ENCODE results near the gene AARS2. TPM values are rescaled to one million over a fixed set of nuclear protein-coding genes. Genes with fewer than 3 reads are reported as not detected.

AARS2 gene
- total RNA-seq, 2 donors from 2014 or later = 9.6 to 17.8 TPM

GRCh38 chr6:44254191-44255104 is 58.7 kb downstream of the AARS2 start:
- DNase-seq (no peak), ATAC-seq (no peak)
- Histone ChIP-seq H3K27ac (no peak overlapping the region), H3K27me3 (no peaks in the 10 kb centered on the region), H3K4me3 (no peak overlapping the region), H3K4me1 (peaks cover 76% of the 10 kb centered on the region), H3K9me3 (no peaks in the 10 kb centered on the region), H3K36me3 (replicated peaks in 1 of 2; ENCODE audit: insufficient read depth in 1 of 2, low read depth in 2 of 2) (peaks cover 44 to 50% of the 10 kb centered on the region in 2 donors)
- peak in 1 of 3 donors; percentile 11 for TF ChIP-seq POLR2A (IDR thresholded peaks at IDR 0.05)
- no peak for TF ChIP-seq CTCF (IDR thresholded peaks at IDR 0.05)
- intact Hi-C loops (cut with DNase I) = no loop called here
- 78 to 82% methylated on average over 12 of the region's 12 CpGs for WGBS, 2 donors

- no peaks in the 10 kb centered on the region for H3K9me3 ChIP-seq
- ATAC-seq (no peak), DNase-seq (peak; percentile 58 to 62 (median 59))
- intact Hi-C loops (cut with DNase I) = no loop called here
- peaks cover 44 to 54% of the 10 kb centered on the region in 2 donors for H3K36me3 ChIP-seq (replicated peaks in 1 of 2; ENCODE audit: insufficient read depth in 1 of 2, low read depth in 2 of 2)
- H3K27ac ChIP-seq = no peak overlapping the region
- no peak for TF ChIP-seq POLR2A (IDR thresholded peaks at IDR 0.05)
- TF ChIP-seq CTCF (IDR thresholded peaks at IDR 0.05) = peak; percentile 21 to 44 (median 39)
- peaks cover 86% of the 10 kb centered on the region for H3K4me1 ChIP-seq
- 60 to 66% methylated on average over 10 of the region's 10 CpGs for WGBS, 2 donors
- H3K4me3 ChIP-seq = no peak overlapping the region
- H3K27me3 ChIP-seq = no peaks in the 10 kb centered on the region
These were observed 59.6 kb downstream of the AARS2 start for GRCh38 chr6:44253307-44254101.

GRCh38 chr6:44251576-44252524 is 61.3 kb downstream of the AARS2 start:
- Histone ChIP-seq H3K4me1 (peaks cover 80% of the 10 kb centered on the region), H3K9me3 (no peaks in the 10 kb centered on the region), H3K36me3 (replicated peaks in 1 of 2; ENCODE audit: insufficient read depth in 1 of 2, low read depth in 2 of 2) (peaks cover 44 to 54% of the 10 kb centered on the region in 2 donors), H3K27ac (no peak overlapping the region), H3K27me3 (no peaks in the 10 kb centered on the region), H3K4me3 (no peak overlapping the region)
- 84 to 86% methylated on average over 14 of the region's 14 CpGs for WGBS, 2 donors
- intact Hi-C loops (cut with DNase I) = no loop called here
- TF ChIP-seq POLR2A (IDR thresholded peaks at IDR 0.05) = no peak
- no peak for TF ChIP-seq CTCF (IDR thresholded peaks at IDR 0.05)
- DNase-seq = no peak
- no peak for ATAC-seq

GRCh38 chr6:44250718-44251123 is 62.4 kb downstream of the AARS2 start:
- WGBS, 2 donors = 62 to 68% methylated on average over 3 of the region's 3 CpGs

More at GRCh38 chr6:44250718-44251123, 62.4 kb downstream of the AARS2 start:
- H3K4me3 ChIP-seq = no peak overlapping the region
- peak overlapping the region in 1 of 4 donors; percentile 1 for H3K27ac ChIP-seq
- DNase-seq (no peak), ATAC-seq (no peak)
- H3K27me3 ChIP-seq = no peaks in the 10 kb centered on the region
- H3K9me3 ChIP-seq = no peaks in the 10 kb centered on the region
- TF ChIP-seq POLR2A (IDR thresholded peaks at IDR 0.05) = no peak
- TF ChIP-seq CTCF (IDR thresholded peaks at IDR 0.05) = no peak
- intact Hi-C loops (cut with DNase I) = no loop called here
- H3K36me3 ChIP-seq (replicated peaks in 1 of 2; ENCODE audit: insufficient read depth in 1 of 2, low read depth in 2 of 2) = peaks cover 44 to 54% of the 10 kb centered on the region in 2 donors
- H3K4me1 ChIP-seq = peaks cover 72% of the 10 kb centered on the region

Data from body of pancreas (tissue), 4 donors.